Neural cell (in vitro differentiated cells): ENCODE results near the gene LGSN. TPM values are rescaled to one million over a fixed set of nuclear protein-coding genes. Genes with fewer than 3 reads are reported as not detected.

Experiments used
- H2AFZ ChIP-seq: fragments of 200-600, 300-800 bp; sonication (generic), shearing (Covaris generic); 2 replicates; pipeline ENCODE4 v1.6.0; 2014; ENCODE audit warnings: low read depth, mild to moderate bottlenecking, antibody characterized with exemption, low read length, moderate library complexity
- H3F3A ChIP-seq: fragments of 200-600 bp; shearing (Covaris generic); 2 replicates; pipeline ENCODE4 v1.6.1; 2016; ENCODE audit warnings: mild to moderate bottlenecking, moderate library complexity, mixed read lengths, antibody characterized with exemption, low read length; ENCODE audit not compliant: insufficient read depth, poor library complexity, severe bottlenecking
- H3K27ac ChIP-seq: fragments of 200-600, 300-800 bp; sonication (generic), shearing (Covaris generic); 2 replicates; pipeline ENCODE4 v1.5.1; 2014; ENCODE audit warnings: mild to moderate bottlenecking, low read length, moderate library complexity
- H3K27me3 ChIP-seq: fragments of 300-800, 200-600 bp; sonication (generic), shearing (Covaris generic); 2 replicates; pipeline ENCODE4 v1.6.0; 2014; ENCODE audit warnings: mild to moderate bottlenecking, low read depth, low read length, moderate library complexity; ENCODE audit not compliant: insufficient read depth
- H3K36me3 ChIP-seq: fragments of 300-800, 200-600 bp; sonication (generic), shearing (Covaris generic); 2 replicates; pipeline ENCODE4 v1.5.1; 2014; ENCODE audit warnings: mild to moderate bottlenecking, antibody characterized with exemption, low read length, moderate library complexity; ENCODE audit not compliant: insufficient read depth
- H3K4me2 ChIP-seq: fragments of 300-800, 200-600 bp; sonication (generic), shearing (Covaris generic); 2 replicates; pipeline ENCODE4 v1.6.0; 2014; ENCODE audit warnings: mild to moderate bottlenecking, low read length
- H3K4me3 ChIP-seq: fragments of 300-800, 200-600 bp; sonication (generic), shearing (Covaris generic); 2 replicates; pipeline ENCODE4 v1.5.1; 2014; ENCODE audit warnings: mild to moderate bottlenecking, low read length, moderate library complexity
- H3K79me2 ChIP-seq: fragments of 200-600 bp; shearing (Covaris generic); replicated peaks from 2 replicates; pipeline ENCODE4 v1.6.0; 2014; ENCODE audit warnings: mild to moderate bottlenecking, low read length, moderate library complexity; ENCODE audit not compliant: insufficient read depth
- H3K9ac ChIP-seq: fragments of 300-800, 200-600 bp; sonication (generic), shearing (Covaris generic); 2 replicates; pipeline ENCODE4 v1.6.1; 2016; ENCODE audit warnings: mild to moderate bottlenecking, low read length, mixed read lengths
- H3K9me2 ChIP-seq: fragments of 200-600 bp; shearing (Covaris generic); 2 replicates; pipeline ENCODE4 v1.6.1; 2016; ENCODE audit warnings: mild to moderate bottlenecking, low read length, mixed read lengths; ENCODE audit not compliant: insufficient read depth
- H3K9me3 ChIP-seq: fragments of 200-600, 300-800 bp; sonication (generic), shearing (Covaris generic); 2 replicates; pipeline ENCODE4 v1.6.1; 2016; ENCODE audit warnings: mild to moderate bottlenecking, mixed run types, low read length, moderate library complexity, mixed read lengths
- H4K20me1 ChIP-seq: fragments of 200-600 bp; shearing (Covaris generic); 2 replicates; pipeline ENCODE4 v1.6.1; 2016; ENCODE audit warnings: mild to moderate bottlenecking, mixed run types; ENCODE audit not compliant: insufficient read depth
- CTCF ChIP-seq: fragments of 450-650 bp; IDR thresholded peaks from 2 replicates; pipeline ENCODE4 v1.5.1; 2014; ENCODE audit warnings: antibody characterized with exemption, mild to moderate bottlenecking, moderate library complexity; ENCODE audit not compliant: poor library complexity, severe bottlenecking
- EP300 ChIP-seq: fragments of 450-650 bp; conservative IDR thresholded peaks from 2 replicates; pipeline ENCODE4 v1.6.1; 2014; ENCODE audit warnings: antibody characterized with exemption, mild to moderate bottlenecking, moderate library complexity; ENCODE audit not compliant: poor library complexity, severe bottlenecking
- EZH2 ChIP-seq: fragments of 200-600, 300-800 bp; shearing (Covaris generic), sonication (generic); IDR thresholded peaks from 2 replicates; pipeline ENCODE4 v1.6.1; 2014; ENCODE audit warnings: antibody characterized with exemption, low read length, borderline replicate concordance, mild to moderate bottlenecking; ENCODE audit not compliant: insufficient read depth, poor library complexity, severe bottlenecking
- MXI1 ChIP-seq: fragments of 450-650 bp; conservative IDR thresholded peaks from 2 replicates; pipeline ENCODE4 v1.6.1; 2014; ENCODE audit warnings: antibody characterized with exemption, mild to moderate bottlenecking; ENCODE audit not compliant: poor library complexity, severe bottlenecking
- POLR2AphosphoS5 ChIP-seq: IDR thresholded peaks from 2 replicates; pipeline ENCODE4 v1.6.1; 2012
- RAD21 ChIP-seq: fragments of 450-650 bp; conservative IDR thresholded peaks from 2 replicates; pipeline ENCODE4 v1.6.1; 2014; ENCODE audit warnings: antibody characterized with exemption, mild to moderate bottlenecking, moderate library complexity
- REST ChIP-seq: IDR thresholded peaks from 2 replicates; pipeline ENCODE4 v1.6.1; 2012; ENCODE audit warnings: borderline replicate concordance
- SMC3 ChIP-seq: fragments of 450-650 bp; conservative IDR thresholded peaks from 2 replicates; pipeline ENCODE4 v1.6.1; 2014; ENCODE audit warnings: antibody characterized with exemption, mild to moderate bottlenecking, moderate library complexity; ENCODE audit not compliant: poor library complexity
- TAF1 ChIP-seq: IDR thresholded peaks from 2 replicates; pipeline ENCODE4 v1.6.1; 2012; ENCODE audit warnings: low read depth
- polyA plus RNA-seq: library from polyadenylated mRNA; depleted of rRNA; stranded (reverse); fragments of >200 nt; gene quantifications from 2 replicates; pipeline ENCODE4 v1.2.3, GENCODE V29; 2014

The LGSN gene
- polyA plus RNA-seq, 1 donor from 2014 or later, result not detected

- TF ChIP-seq EZH2 (no peak), TAF1 (no peak), MXI1 (no peak), RAD21 (no peak), CTCF (no peak), REST (no peak), POLR2AphosphoS5 (no peak), SMC3 (no peak), EP300 (no peak)
- H3K79me2 ChIP-seq, result no peaks in the 10 kb centered on the region
- no peak overlapping the region for H3K9ac ChIP-seq
- H3K27me3 ChIP-seq, result no peaks in the 10 kb centered on the region
- H4K20me1 ChIP-seq, result no peaks in the 10 kb centered on the region
- H3K36me3 ChIP-seq, result no peaks in the 10 kb centered on the region
- H2AFZ ChIP-seq, result no peak overlapping the region
- H3K4me2 ChIP-seq, result no peak overlapping the region
- H3F3A ChIP-seq, result no peaks in the 10 kb centered on the region
- H3K4me3 ChIP-seq, result no peak overlapping the region
- H3K9me3 ChIP-seq, result no peaks in the 10 kb centered on the region
- H3K9me2 ChIP-seq, result no peaks in the 10 kb centered on the region
- H3K27ac ChIP-seq, result no peak overlapping the region
Measured at GRCh38 chr6:63299667-63300066, 20.1 kb downstream of the LGSN start.

GRCh38 chr6:63295553-63296194, 24.1 kb downstream of the LGSN start:
- H3K27me3 ChIP-seq, result no peaks in the 10 kb centered on the region
- H3K27ac ChIP-seq, result no peak overlapping the region
- H3K9me2 ChIP-seq, result no peaks in the 10 kb centered on the region
- no peak for TF ChIP-seq RAD21
- TF ChIP-seq SMC3, result no peak
- TF ChIP-seq CTCF, result no peak
- no peak for TF ChIP-seq EP300
- no peak for TF ChIP-seq EZH2
- no peak for TF ChIP-seq POLR2AphosphoS5
- no peak for TF ChIP-seq REST
- TF ChIP-seq TAF1, result no peak
- no peak for TF ChIP-seq MXI1
- H3K9me3 ChIP-seq, result no peaks in the 10 kb centered on the region
- no peaks in the 10 kb centered on the region for H3K36me3 ChIP-seq
- no peak overlapping the region for H2AFZ ChIP-seq
- no peak overlapping the region for H3K9ac ChIP-seq
- H3K4me3 ChIP-seq, result no peak overlapping the region
- no peaks in the 10 kb centered on the region for H3K79me2 ChIP-seq
- no peak overlapping the region for H3K4me2 ChIP-seq
- no peaks in the 10 kb centered on the region for H4K20me1 ChIP-seq
- H3F3A ChIP-seq, result no peaks in the 10 kb centered on the region
